Neural progenitor cell (in vitro differentiated cells): ENCODE data around the gene LMAN1L.

Experiments
- EZH2 ChIP-seq: fragments of 200-600 bp; sonication (generic); IDR thresholded peaks from 2 replicates; pipeline ENCODE4 v1.6.1; 2017; ENCODE audit warnings: antibody characterized with exemption, mild to moderate bottlenecking, moderate library complexity
- EZH2phosphoT487 ChIP-seq: fragments of 200-600 bp; sonication (generic); IDR thresholded peaks from 2 replicates; pipeline ENCODE4 v1.6.1; 2017; ENCODE audit warnings: antibody characterized with exemption
- TF ChIP-seq, protein P1 (sequence below): fragments of 200-600 bp; sonication (generic); IDR thresholded peaks from 2 replicates; pipeline ENCODE4 v1.5.1; 2017; ENCODE audit warnings: antibody characterized with exemption, mild to moderate bottlenecking

DNA sequence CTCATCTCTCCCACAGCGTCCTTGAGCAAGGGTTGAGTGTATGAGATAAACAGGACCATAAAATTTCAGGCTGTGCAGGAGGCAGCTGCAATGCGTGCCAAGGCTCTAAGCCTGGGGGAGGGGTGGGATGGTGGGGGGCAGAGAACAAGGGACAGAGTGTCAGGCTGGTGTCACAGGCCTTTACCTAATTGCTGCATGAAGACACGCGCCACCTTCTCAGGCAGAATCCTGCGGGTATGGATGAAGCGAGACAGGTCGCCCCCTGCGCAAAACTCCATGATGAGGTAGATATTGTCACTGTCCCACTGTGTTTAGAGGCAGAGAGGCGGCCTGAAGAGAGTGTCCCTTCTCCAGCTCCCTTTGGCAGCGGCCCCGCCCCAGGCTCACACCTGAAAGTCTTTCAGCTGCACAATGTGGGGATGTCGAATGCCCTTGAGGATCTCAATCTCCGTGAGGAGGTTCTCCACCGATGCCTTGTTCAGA is 29.3 kb downstream of the LMAN1L start:
- TF ChIP-seq, protein P1, sequence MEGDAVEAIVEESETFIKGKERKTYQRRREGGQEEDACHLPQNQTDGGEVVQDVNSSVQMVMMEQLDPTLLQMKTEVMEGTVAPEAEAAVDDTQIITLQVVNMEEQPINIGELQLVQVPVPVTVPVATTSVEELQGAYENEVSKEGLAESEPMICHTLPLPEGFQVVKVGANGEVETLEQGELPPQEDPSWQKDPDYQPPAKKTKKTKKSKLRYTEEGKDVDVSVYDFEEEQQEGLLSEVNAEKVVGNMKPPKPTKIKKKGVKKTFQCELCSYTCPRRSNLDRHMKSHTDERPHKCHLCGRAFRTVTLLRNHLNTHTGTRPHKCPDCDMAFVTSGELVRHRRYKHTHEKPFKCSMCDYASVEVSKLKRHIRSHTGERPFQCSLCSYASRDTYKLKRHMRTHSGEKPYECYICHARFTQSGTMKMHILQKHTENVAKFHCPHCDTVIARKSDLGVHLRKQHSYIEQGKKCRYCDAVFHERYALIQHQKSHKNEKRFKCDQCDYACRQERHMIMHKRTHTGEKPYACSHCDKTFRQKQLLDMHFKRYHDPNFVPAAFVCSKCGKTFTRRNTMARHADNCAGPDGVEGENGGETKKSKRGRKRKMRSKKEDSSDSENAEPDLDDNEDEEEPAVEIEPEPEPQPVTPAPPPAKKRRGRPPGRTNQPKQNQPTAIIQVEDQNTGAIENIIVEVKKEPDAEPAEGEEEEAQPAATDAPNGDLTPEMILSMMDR = no peak
- TF ChIP-seq EZH2phosphoT487 (no peak), EZH2 (no peak)
